Panc1 (cell line): ENCODE data around the gene PAK6. TPM values are rescaled to one million over a fixed set of nuclear protein-coding genes. Genes with fewer than 3 reads are reported as not detected.
A peak's percentile ranks its signal among the peaks of the same experiment; 100 is the strongest.

Source experiments
- ATAC-seq: fragments of 200-7000 bp; cut with Tn5 transposase; 2 replicates; pipeline ENCODE4 v1.9.1; 2020; ENCODE audit warnings: mild to moderate bottlenecking, moderate library complexity
- BruUV-seq: library from RNA; stranded (reverse); fragments of 400-500 nt; replicated peaks from 2 replicates; lab custom pipeline; 2021; lab: Mats Ljungman, UMichigan
- CTCF ChIA-PET: fragments of 300-600 bp; sonication (Branson Sonifier 250); formaldehyde crosslinking; loops from one replicate; lab custom pipeline; 2022; ENCODE audit warnings: antibody characterized with exemption; lab: Charles Lee
- POLR2A ChIA-PET: fragments of 300-600 bp; sonication (Branson Sonifier 250); formaldehyde crosslinking; loops from one replicate; lab custom pipeline; 2022; ENCODE audit warnings: antibody characterized with exemption; lab: Charles Lee
- DNase-seq: peaks from one replicate; pipeline ENCODE4 v3.0.0-alpha.2; 2010; ENCODE audit warnings: low read depth, low spot score
- H3K27ac ChIP-seq: 2 replicates; pipeline ENCODE4 v1.5.1; 2011; ENCODE audit warnings: mild to moderate bottlenecking, low read length, inconsistent platforms
- H3K27me3 ChIP-seq: fragments of 200-500 bp; sonication (Bioruptor generic); 2 replicates; pipeline ENCODE4 v1.6.0; 2014; ENCODE audit warnings: low read length, inconsistent platforms; ENCODE audit not compliant: control insufficient read depth, insufficient read depth
- H3K36me3 ChIP-seq: fragments of 200-500 bp; sonication (Bioruptor generic); 2 replicates; pipeline ENCODE4 v1.5.1; 2014; ENCODE audit warnings: inconsistent platforms, mild to moderate bottlenecking, low read length, moderate library complexity; ENCODE audit not compliant: control insufficient read depth, insufficient read depth
- H3K4me1 ChIP-seq: 2 replicates; pipeline ENCODE4 v1.5.1; 2011; ENCODE audit warnings: inconsistent platforms, mild to moderate bottlenecking, low read length, moderate library complexity; ENCODE audit not compliant: control insufficient read depth, insufficient read depth
- H3K4me3 ChIP-seq, 2 experiments: 2 replicates each; pipeline ENCODE4 v1.5.1; 2011 to 2012; ENCODE audit warnings: low read depth in 2 of 2, low read length in 2 of 2, mild to moderate bottlenecking in 2 of 2, inconsistent platforms in 1 of 2, moderate library complexity in 1 of 2
- H3K9me3 ChIP-seq: fragments of 200-500 bp; sonication (Bioruptor generic); 2 replicates; pipeline ENCODE4 v1.5.1; 2014; ENCODE audit warnings: low read depth, mild to moderate bottlenecking, inconsistent platforms, low read length, moderate library complexity; ENCODE audit not compliant: control insufficient read depth, insufficient read depth
- CTCF ChIP-seq: fragments of 450-650 bp; IDR thresholded peaks from 2 replicates; pipeline ENCODE4 v1.5.1; 2017; ENCODE audit warnings: mild to moderate bottlenecking
- POLR2AphosphoS5 ChIP-seq: IDR thresholded peaks from 2 replicates; pipeline ENCODE4 v1.6.1; 2012; ENCODE audit warnings: mild to moderate bottlenecking, low read depth, low read length, moderate library complexity
- REST ChIP-seq, 2 experiments: IDR thresholded peaks; 2 replicates each; pipeline ENCODE4 v1.6.1; 2011 to 2012; ENCODE audit warnings: low read depth in 2 of 2, control low read depth in 1 of 2, low read length in 1 of 2, mild to moderate bottlenecking in 1 of 2, moderate library complexity in 1 of 2; ENCODE audit not compliant: insufficient read depth in 1 of 2
- SIN3A ChIP-seq: IDR thresholded peaks from 2 replicates; pipeline ENCODE4 v1.6.1; 2012; ENCODE audit warnings: low read depth, mild to moderate bottlenecking, low read length, moderate library complexity, borderline replicate concordance; ENCODE audit not compliant: insufficient read depth
- TCF7L2 ChIP-seq: IDR thresholded peaks from 2 replicates; pipeline ENCODE4 v1.6.1; 2011; ENCODE audit warnings: mild to moderate bottlenecking, low read depth, low read length, inconsistent platforms
- in situ Hi-C: cut with HindIII; loops from 2 replicates; pipeline ENCODE4 v1.10.0; 2016; ENCODE audit warnings: low sequenced_read_pairs, low pct_unique_long_range_greater_than_20kb
- intact Hi-C: fragments of 100-400 bp; cut with micrococcal nuclease; formaldehyde crosslinking; loops from one replicate; pipeline ENCODE4 v1.10.0; 2022; ENCODE audit not compliant: unreplicated experiment
- total RNA-seq: library from RNA; stranded (reverse); gene quantifications from one replicate; pipeline ENCODE4 v1.2.1, GENCODE V29; 2021; ENCODE audit not compliant: unreplicated experiment

Gene PAK6
- total RNA-seq, 1 experiment from 2014 or later, result 6.3 TPM

- DNase-seq, result no peak
- TF ChIP-seq TCF7L2 (no peak), REST (IDR thresholded peaks at IDR 0.05; ENCODE audit: insufficient read depth in 1 of 2, low read depth in 2 of 2, low read length in 1 of 2) (no peak), SIN3A (no peak), POLR2AphosphoS5 (no peak)
- Histone ChIP-seq H3K4me3 (peak within 1 kb of the TSS; percentile 49 to 51), H3K27ac (peak within 1 kb of the TSS; percentile 17; the same call in 1 of the 2 replicates), H3K27me3 (no peaks in the 10 kb centered on the region), H3K9me3 (no peaks in the 10 kb centered on the region), H3K36me3 (no peaks in the 10 kb centered on the region), H3K4me1 (0 out of 2 replicates have a peak, but pooled peaks cover 7% of the 10 kb centered on the region)
- CTCF ChIA-PET, result interaction anchor here (0.6 kb wide), 1 partner anchor 221 kb away, joined by 3 read pairs; no protein-coding TSS in a partner anchor
- in situ Hi-C loops, result no loop called here
- peak; percentile 54 for ATAC-seq
- POLR2A ChIA-PET, result no interaction called here
- intact Hi-C loops, result no loop called here
- no TSS peak for BruUV-seq
These were observed 44.2 kb downstream of the PAK6 start, which contains the start of gene ANKRD63 for GRCh38 chr15:40282869-40283614. TSS of gene ANKRD63 (minus strand) at chr15:40283064. CDS start at chr15:40282586, 478 bp downstream.

GRCh38 chr15:40283615-40284300 lies 44.9 kb downstream of the PAK6 start:
- in situ Hi-C loops, result no loop called here
- TF ChIP-seq CTCF (no peak), REST (IDR thresholded peaks at IDR 0.05; ENCODE audit: insufficient read depth in 1 of 2, low read depth in 2 of 2, low read length in 1 of 2) (no peak), TCF7L2 (no peak), POLR2AphosphoS5 (no peak), SIN3A (no peak)
- H3K27me3 ChIP-seq, result no peaks in the 10 kb centered on the region
- DNase-seq (no peak), ATAC-seq (no peak)
- BruUV-seq, result no TSS peak
- H3K9me3 ChIP-seq, result no peaks in the 10 kb centered on the region
- POLR2A ChIA-PET, result no interaction called here
- no peak overlapping the region for H3K4me3 ChIP-seq
- H3K36me3 ChIP-seq, result no peaks in the 10 kb centered on the region
- no peak overlapping the region for H3K27ac ChIP-seq
- intact Hi-C loops, result no loop called here
- H3K4me1 ChIP-seq, result 0 out of 2 replicates have a peak, but pooled peaks cover 7% of the 10 kb centered on the region
- CTCF ChIA-PET, result interaction anchor here (0.6 kb wide), 1 partner anchor 222 kb away, joined by 3 read pairs; no protein-coding TSS in a partner anchor
